CD4-positive, alpha-beta T cell treated with Interleukin-4 for 4 hours (primary cell): ENCODE results near the gene GADD45B.
"Not testable (repeated sequence)": the region's sequence is repeated elsewhere in the genome, so short reads cannot be mapped to it uniquely, and the experiment has no call there.

Experiments
- DNase-seq: peaks from one replicate; pipeline ENCODE4 v3.0.0-alpha.2; 2020

The GADD45B gene

DNA sequence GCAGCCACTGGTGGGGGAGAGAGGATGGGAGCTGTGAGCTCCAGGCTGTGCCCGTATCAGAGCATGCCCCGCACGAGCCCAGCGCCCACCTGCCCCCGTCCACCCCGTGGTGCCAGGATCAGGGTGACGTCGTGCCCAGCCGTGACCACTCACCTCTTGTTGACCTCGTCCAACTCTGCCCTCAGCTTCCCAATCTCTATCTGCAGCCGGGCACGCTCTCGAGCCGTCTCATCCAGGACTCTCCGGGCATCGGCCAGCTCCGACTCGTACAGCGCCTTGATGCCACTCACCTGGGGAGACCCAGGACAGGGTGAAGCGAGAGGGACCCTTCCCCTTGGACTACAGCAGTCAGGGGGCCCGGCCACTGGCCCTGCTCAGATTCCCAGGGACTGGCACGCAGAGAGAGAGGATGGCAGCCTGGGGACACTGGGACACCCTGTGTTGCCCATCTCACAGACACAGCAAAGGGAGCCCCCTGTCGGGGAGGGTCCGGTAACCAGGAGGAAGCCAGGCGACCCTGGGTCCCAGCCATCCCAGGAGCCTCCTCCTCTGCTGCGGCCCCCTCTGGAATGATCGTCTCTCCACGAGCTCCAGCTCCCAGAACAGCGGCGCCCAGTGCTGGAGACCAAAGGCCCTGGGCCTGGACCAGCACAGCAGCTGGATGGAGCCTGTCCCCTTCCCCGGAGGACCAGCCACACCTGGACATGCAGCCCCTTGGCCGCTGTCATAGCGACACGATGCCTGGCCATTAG, 31.5 kb upstream of the GADD45B start:
- DNase-seq: no peak

DNA sequence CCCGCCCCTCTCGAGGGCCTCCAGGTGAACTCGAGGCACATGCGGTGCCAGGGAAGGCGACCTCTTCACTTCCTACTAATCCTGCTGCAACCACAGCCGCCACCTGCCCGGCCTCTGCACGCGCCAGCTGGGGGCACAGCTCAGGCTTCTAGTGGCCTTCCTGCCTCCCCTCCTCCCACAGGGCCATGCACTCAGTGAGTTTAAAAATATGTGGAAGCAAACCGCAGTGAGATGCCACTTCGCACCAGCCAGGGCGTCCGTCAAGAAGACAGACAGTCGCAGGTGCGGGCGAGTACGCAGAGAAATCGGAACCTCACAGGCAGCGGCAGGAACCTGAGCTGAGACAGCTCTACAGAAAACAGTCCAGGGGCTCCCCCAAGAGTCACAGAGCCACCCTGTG, 29.5 kb upstream of the GADD45B start:
- no peak for DNase-seq

DNA sequence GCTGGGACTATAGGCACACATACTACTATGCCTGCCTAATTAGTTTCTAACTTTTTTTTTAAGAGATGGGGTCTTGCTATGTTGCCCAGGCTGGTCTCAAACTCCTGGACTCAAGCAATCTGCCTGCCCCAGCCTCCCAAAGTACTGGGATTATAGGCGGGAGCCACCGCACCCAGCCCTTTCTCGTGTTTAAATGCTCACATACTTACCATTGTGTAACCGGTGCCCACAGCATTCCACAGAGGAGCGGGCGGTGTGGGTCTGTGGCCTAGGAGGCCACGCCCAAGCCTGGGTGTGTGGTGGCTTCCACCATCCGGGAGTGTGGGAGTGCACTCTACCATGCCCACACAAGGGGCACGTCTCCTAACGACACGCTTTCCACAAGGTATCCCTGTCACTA, 26.9 kb upstream of the GADD45B start:
- no peak for DNase-seq

DNA sequence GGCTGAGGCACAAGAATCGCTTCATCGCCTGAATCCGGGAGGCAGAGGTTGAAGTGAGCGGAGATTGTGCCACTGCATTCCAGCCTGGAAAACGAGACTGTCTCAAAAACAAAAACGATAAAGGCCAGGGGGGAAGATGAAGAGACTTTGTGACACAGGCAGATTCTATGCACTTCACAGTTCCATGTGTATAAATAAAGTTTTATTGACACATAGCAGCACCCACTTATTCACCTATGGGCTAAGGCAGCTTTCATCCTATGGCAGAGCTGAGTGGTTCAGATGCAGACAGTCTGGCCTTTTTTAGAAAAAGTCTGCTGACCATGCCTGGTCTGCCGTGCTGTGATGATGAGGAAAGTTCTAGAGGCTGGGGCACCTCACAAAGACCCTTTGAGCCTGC, 24.8 kb upstream of the GADD45B start:
- DNase-seq: no peak

DNA sequence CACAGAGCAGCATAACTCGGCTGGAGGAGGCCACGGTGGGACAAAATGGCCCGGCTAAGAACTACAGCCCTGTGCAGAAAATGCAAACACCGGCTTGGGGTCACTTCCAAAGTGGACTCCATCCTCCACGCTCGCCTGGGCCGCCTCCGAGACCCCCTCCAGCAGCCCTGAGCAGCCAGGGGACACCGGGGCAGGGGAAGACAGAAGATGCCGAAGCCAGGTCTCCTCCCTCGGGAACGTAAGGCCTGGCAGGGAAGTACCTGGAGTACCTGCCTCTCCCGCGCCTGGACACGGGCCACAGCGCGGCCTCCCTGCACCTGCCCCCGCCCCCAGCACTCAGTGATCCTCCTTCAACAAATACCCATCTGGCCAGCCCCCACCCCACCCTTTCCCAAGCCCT, 24.2 kb upstream of the GADD45B start:
- no peak for DNase-seq

DNA sequence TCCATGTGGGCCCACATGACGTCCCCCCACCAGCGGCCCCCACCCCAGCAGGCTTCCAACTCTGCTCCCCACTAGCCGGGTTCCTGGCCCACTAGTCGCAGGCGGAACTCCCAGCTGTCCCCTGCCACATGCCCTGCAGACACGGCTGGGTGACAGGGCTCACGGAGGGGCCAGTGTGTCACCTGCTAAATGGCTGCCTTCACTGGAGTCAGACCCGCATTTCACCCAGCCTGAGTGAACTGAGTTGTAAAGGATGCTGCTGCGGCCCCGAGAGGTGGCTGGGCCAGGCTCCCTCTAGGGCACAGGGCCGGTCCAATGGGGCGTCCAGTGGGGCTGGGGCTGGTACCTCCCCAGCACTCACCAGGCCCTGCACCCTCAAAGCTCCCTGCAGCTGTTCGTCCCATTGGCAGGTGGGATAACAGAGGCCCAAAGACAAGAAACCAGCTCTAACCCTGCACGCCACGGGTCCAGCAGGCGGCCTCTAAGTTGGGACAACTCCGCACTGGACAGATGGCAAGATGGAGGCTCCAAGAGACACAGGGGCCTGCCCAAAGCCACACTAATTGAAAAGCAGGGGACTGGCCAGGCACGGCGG, 22.4 kb upstream of the GADD45B start:
- DNase-seq: no peak

DNA sequence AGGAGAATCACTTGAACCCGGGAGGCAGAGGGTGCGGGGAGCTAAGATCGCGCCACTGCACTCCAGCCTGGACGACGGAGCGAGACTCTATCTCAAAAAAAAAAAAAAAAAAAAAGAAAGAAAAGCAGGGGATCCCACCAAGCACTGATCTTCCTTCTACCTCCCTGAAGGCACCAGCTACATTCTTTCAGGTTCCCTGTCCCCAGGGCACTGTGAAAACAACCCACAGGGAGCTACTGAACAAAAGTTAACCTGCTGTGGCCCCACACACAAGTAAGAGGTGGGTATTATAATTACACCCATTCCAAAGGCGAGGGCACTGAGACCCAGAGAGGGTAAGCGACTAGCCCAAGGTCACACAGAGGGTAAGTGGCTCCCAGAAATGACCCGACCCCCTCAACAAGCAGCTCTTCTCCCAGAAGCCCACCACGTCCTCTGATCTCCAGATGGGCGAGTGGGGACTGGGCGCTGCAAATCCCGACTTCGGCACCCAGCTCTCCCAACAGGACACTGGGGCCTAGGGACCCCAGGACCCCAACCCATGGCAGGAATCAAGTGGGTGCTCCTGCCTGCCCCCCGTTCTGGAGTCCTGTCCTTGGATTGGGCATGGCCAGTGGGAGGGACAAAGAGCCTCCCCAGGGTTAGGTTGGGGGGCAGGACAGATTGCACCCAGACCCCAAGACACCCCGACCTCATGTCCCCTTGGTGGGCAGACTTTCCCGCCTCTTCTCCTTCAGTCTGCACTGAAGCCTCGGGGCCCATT, 21.5 kb upstream of the GADD45B start:
- DNase-seq: no peak

DNA sequence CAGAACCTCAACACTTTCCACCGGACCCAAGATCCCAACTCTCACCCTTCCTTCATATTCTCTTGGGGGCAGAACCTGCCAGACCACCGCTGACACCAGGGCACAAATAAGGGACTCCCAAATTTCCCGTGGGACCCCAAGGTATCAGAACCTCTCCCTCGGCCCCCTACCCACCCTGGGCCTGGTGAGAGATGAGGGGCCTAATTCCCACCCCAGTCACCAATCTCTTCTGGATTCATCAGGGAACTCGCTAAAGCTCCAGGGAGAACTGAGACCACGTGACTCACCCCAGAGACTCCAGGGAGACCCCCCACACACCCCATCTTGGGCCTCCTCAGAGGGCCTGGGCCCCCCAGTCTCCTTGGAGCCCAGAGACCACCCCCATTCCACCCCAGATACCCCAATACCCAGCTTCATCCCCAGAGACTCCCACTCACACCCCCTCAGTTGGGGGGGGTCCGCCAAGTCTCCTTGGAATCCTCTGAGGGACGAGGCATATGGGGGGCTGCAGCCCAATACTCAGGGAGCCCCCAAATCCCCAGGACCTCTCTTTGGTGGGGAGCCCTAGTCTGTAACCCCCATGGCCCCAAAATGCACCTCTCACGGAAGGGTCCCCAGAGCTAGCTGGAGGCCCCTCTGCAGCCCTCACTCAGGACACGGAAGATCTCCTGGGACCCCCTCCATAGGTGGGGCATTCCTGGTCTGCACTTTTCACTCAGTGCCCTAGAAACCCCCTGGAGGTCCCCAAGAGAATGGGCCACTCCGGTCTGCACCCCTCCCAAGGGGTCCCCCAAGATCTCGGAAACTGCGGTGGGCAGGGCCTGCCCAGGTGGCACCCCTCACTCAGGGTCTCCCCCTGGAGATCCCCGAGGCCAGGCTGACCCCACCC, 20.7 kb upstream of the GADD45B start:
- no peak for DNase-seq

DNA sequence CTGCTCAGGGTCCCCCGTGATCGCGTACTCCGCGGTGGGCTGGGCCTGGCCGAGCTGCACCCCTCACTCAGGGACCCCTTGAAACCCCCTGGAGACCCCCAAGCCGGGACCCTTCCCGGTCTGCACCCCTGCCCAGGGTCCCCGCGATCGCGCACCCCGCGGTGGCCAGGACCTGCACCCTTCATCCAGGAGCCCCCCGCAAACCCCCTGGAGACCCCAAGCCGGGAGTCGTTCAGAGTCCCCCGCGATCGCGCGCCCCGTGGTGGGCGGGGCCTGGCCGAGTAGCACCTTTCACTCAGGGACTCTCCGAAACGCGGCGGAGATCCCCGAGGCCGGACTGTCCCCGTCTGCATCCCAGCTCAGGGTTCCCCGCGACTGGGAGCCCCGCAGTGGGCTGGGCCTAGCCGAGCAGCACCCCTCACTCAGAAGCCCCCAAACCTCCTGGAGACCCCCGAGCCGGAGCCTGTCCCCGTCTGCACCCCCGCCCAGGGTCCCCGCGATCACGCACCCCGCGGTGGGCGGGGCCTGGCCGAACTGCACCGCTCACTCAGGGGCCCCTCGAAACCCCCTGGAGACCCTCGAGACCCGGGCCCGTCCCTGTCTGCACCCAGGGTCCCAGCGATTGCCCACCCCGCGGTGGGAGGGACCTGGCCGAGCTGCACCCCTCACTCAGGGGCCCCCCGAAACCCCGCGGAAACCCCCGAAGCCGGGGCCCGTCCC, 19.9 kb upstream of the GADD45B start:
- peak; percentile 46 for DNase-seq

DNA sequence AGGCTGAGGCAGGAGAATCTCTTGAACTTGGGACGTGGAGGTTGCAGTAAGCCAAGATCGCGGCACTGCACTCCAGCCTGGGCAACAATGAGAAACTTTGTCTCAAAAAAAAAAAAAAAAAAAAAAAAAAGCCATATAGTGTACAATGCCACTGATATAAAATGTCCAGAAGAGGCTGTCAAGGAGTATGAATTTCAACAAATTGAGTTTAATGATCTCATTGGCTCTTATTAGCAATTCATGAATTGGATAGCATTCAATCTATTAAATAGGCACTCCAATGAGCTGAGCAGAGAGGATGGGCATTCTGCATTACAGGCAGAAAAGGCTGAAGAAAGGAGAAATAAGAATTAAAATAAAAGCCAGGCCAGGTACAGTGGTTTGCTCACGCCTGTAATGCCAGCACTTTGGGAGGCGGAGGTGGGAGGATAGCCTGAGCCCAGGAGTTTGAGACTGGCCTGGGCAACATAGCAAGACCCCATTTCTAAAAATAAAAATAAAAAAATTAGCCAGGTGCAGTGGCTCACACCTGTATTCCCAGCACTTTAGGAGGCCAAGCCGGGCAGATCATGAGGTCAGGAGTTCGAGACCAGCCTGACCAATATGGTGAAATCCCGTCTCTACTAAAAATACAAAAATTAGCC, 18.4 kb upstream of the GADD45B start:
- no peak for DNase-seq

DNA sequence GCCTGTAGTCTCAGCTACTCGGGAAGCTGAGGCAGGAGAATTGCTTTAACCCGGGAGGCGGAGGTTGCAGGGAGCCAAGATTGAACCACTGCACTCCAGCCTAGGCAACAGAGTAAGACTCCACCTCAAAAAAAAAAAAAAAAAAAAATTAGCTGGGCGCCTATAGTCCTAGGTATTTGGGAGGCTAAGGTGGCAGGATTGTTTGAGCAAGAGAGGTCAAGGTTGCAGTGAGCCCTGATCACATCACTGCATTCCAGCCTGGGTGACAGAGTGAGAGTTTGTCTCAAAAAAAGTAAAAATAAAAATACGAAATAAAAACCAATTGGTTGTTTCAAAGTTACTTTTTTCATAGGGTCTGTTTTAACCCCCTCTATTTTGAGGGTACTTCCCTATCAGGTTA, 17.9 kb upstream of the GADD45B start:
- no peak for DNase-seq

DNA sequence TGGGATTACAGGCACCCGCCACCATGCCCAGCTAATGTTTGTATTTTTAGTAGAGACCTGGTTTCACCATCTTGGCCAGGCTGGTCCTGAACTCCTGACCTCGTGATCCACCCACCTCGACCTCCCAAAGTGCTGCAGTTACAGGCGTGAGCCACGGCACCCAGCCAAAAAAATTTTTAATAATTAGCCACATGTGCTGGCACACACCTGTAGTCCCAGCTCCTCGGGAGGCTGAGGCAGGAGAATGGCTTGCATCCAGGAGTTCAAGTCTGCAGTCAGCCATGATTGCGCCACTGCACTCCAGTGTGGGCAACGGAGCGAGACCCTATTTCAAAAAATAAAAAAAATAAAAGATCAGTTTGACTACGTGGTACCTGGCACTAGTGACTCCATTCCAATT, 17.2 kb upstream of the GADD45B start:
- DNase-seq: not testable (repeated sequence)

DNA sequence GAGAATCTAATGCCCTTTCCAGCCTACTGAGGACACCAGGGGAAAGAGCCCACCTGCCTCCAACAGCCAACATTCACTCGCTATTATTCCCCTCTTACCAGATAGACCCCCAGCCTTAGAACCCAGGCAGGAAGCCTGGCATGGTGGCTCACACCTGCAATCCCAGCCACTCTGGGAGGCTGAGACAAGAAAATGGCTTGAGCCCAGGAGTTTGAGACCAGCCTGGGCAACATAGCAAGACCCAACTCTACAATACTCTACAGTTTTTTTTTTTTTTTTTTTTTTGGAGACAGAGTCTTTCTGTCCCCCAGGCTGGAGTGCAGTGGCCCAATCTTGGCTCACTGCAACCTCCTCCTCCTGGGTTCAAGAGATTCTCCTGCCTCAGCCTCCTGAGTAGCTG, 15.7 kb upstream of the GADD45B start:
- no peak for DNase-seq

DNA sequence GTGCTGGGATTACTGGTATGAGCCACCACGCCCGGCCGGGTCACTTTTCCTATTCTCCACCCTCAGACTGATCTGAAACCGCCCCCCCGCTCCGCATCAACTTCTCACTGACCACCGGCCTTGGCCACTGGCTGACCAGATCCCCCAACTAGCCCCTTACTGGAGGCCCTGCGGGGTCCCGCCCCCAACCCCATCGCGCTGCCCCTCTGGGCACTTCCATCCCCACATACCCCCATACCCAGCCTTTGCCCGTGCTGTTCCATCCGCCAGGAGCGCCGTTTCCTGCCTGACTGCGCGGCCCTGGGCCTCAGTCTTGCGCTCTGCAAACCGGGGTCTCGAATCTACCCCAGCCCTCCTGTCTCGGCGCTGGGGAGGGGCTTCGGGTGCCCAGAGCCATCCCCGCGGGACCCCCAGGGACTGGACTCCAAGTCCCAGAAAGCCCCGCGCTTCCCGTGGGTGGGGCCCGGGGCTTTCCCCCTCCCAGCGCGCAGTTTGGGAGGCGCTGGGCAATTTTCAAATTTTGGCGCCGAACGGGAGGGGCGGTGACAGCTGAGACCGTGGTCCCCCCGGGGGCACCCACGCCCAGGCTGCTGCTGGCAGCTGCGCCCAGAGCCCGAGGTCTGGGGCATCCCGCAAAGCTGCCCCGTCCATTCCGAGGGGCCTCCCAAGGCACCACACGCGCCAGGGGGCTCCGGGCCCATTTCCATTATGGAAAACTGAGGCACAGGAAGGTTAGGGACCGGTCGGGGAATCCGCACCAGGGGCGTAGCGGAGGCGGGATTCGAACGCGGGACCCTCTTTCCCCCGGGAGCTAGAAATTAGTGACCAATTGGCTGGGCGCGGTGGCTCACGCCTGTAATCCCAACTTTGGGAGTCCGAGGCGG, 13.9 kb upstream of the GADD45B start:
- DNase-seq: peak; percentile 35

DNA sequence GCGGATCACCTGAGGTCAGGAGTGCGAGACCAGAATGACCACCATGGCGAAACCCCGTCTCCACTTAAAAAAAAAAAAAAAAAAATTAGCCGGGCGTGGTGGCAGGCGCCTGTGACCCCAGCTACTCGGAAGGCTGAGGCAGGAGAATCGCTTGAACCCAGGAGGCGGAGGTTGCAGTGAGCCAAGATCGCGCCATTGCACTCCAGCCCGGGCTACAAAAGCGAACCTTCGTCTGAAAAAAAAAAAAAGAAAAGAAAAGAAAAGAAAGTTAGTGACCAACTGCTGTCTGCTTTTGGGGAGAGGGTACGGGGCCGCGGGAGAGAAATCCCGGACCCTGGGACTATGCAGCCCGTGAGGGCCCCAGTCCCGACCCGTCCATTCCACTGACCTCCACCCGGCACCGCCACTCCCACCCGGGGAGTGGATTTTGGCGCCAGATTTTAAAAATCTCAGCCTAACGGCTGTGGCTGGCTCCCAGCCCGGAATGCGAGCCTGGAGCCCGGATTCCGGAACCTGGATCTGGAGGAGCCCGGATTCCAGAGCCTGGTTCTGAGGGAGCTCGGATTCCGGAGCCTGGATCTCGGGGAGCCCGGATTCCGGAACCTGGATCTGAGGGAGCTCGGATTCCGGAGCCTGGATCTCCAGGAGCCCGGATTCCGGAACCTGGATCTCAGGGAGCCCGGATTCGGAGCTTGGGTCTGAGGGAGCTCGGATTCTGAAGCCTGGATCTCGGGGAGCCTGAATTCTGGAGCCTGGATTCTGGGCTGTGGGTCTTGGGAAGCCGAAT, 13.1 kb upstream of the GADD45B start:
- DNase-seq: no peak

DNA sequence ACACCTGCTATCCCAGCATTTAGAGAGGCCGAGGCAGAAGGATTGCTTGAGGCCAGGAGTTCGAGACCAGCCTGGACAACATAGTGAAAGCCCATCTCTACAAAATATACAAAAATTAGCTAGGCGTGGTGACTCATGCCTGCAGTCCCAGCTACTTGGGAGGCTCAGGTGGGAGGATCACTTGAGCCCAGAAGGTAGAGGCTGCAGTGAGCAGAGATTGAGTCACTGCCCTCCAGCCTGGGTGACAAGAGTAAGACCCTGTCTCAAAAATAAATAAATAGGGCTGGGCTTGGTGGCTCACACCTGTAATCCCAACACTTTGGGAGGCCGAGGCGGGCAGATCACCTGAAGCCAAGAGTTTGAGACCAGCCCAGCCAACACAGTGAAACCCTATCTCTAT, 12.2 kb upstream of the GADD45B start:
- DNase-seq: not testable (repeated sequence)

DNA sequence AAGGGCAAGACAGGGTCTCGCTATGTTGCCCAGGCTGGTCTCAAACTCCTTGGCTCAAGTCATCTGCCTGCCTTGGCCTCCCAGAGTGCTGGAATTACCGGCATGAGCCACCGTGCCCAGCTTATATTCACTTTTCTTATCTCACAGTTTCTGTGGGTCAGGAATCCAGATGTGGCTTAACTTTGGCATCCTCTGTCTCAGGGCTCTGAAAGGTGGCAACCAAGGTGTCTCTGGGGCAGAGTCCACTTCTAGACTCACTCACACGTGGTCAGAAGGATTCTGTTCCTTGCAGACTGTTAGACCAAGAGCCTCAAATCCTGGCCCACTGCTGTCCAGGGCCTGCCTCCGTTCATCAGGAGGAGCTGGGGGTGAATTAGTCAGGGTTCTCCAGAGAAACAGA, 11.5 kb upstream of the GADD45B start:
- no peak for DNase-seq

DNA sequence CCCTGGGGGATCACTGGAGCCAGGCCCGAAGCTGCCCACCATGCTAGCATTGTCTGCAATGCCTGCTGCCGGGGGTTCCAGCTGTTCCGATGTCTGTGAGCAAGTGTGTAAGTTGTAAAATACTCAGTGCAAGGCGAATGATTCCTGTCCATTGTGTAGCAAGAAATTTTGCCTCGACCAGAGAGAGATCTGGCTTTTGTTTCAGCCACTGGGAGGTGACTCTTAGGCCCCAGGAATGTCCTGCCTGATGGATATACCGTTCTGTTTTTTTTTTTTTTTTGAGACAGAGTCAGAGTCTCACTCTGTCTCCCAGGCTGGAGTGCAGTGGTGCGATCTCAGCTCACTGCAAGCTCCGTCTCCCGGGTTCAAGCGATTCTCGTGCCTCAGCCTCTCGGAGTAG, 7.3 kb upstream of the GADD45B start:
- no peak for DNase-seq

DNA sequence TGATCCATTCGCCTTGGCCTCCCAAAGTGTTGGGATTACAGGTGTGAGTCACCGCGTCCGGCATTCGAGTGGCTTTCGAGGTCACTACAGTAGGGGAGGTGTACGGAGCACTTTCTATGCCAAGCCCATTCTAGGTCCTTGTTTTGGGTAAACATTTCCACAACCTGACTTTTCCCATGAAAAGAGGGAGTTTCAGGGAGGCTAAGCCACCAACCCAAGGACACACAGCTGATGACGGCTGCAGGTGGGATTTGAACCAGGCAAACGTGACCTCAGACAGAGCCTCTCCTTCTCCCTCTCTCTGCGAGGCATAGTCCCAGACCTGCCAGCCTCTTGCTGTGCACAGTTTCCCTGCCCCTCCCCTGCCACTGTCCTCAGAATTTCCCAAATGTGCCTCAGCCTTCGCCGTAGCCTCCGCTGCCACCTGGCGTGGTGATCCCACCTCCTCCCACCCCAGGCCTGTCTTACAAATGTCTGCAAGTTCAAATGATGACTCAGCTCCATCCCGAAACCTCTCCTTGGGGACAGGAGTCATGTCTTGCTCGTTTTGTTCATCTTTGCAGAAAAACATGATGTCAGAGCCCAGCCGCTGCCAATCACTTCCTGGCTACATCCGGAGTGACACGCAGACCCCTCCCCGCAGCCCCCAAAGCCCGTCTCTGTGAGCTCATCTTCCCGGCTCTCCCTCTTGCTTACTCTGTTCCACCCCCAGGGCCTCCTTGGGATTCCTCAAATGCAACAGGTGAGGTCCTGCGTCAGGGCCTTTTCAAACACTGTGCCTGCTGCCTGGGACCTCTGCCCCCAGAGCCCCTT, 6.6 kb upstream of the GADD45B start:
- no peak for DNase-seq
